ENCODE data around the gene ONECUT3. TPM values are rescaled to one million over a fixed set of nuclear protein-coding genes. Genes with fewer than 3 reads are reported as not detected.

Gene ONECUT3
- polyA plus RNA-seq, 1 donor (not counting 4 experiments of a cell fraction or from before 2014, with no cell fraction given), result 0.01 TPM

GRCh38 chr19:1717200-1717969 lies 35.9 kb upstream of the ONECUT3 start:
- H3K4me3 ChIP-seq (ENCODE audit: control insufficient read depth in 2 of 3, extremely low read depth in 1 of 3, insufficient read depth in 2 of 3, low read depth in 1 of 3, low read length in 3 of 3), result no peak overlapping the region
- H2AFZ ChIP-seq (ENCODE audit: control insufficient read depth, low read length), result no peak overlapping the region
- DNase-seq (ENCODE audit: low read depth, low spot score) (no peak), FAIRE-seq (no peak)
- H4K20me1 ChIP-seq (ENCODE audit: control insufficient read depth, extremely low read depth, insufficient read depth, low read length), result no peaks in the 10 kb centered on the region
- H3K36me3 ChIP-seq (ENCODE audit: control insufficient read depth in 2 of 2, extremely low read depth in 1 of 2, insufficient read depth in 2 of 2, low read length in 2 of 2), result no peaks in the 10 kb centered on the region
- dilution Hi-C loops (cut with MboI; ENCODE audit: extremely low pct_ligation_motif_present, low sequenced_read_pairs), result no loop called here
- no peak overlapping the region for H3K4me2 ChIP-seq (ENCODE audit: control insufficient read depth, extremely low read depth, insufficient read depth, low read depth, low read length)
- peaks cover 30% of the 10 kb centered on the region for H3K27me3 ChIP-seq (ENCODE audit: control insufficient read depth, extremely low read depth, insufficient read depth, low read length)
- TF ChIP-seq, protein P1, sequence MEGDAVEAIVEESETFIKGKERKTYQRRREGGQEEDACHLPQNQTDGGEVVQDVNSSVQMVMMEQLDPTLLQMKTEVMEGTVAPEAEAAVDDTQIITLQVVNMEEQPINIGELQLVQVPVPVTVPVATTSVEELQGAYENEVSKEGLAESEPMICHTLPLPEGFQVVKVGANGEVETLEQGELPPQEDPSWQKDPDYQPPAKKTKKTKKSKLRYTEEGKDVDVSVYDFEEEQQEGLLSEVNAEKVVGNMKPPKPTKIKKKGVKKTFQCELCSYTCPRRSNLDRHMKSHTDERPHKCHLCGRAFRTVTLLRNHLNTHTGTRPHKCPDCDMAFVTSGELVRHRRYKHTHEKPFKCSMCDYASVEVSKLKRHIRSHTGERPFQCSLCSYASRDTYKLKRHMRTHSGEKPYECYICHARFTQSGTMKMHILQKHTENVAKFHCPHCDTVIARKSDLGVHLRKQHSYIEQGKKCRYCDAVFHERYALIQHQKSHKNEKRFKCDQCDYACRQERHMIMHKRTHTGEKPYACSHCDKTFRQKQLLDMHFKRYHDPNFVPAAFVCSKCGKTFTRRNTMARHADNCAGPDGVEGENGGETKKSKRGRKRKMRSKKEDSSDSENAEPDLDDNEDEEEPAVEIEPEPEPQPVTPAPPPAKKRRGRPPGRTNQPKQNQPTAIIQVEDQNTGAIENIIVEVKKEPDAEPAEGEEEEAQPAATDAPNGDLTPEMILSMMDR (optimal IDR thresholded peaks at IDR 0.05 in 1 of 3, IDR thresholded peaks at IDR 0.05 in 1 of 3, conservative IDR thresholded peaks at IDR 0.05 in 1 of 3; ENCODE audit: extremely low read depth in 1 of 3, insufficient read depth in 2 of 3, low read length in 3 of 3), result no peak
- no peak for TF ChIP-seq EZH2 (IDR thresholded peaks at IDR 0.05; ENCODE audit: low read length)
- no peaks in the 10 kb centered on the region for H3K79me2 ChIP-seq (ENCODE audit: control insufficient read depth, insufficient read depth, low read length)
- H3K27ac ChIP-seq (ENCODE audit: control insufficient read depth, insufficient read depth, low read length), result no peak overlapping the region
- no peaks in the 10 kb centered on the region for H3K9me3 ChIP-seq (ENCODE audit: control insufficient read depth, low read depth, low read length)
- no peak overlapping the region for H3K9ac ChIP-seq (ENCODE audit: control insufficient read depth, extremely low read depth, insufficient read depth, low read length)
- H3K4me1 ChIP-seq (ENCODE audit: control insufficient read depth, extremely low read depth, insufficient read depth, low read length), result no peaks in the 10 kb centered on the region
- H3K9me1 ChIP-seq (ENCODE audit: control insufficient read depth, extremely low read depth, insufficient read depth, low read length), result no peaks in the 10 kb centered on the region

GRCh38 chr19:1717970-1718264 lies 35.4 kb upstream of the ONECUT3 start:
- Histone ChIP-seq H3K9me1 (ENCODE audit: control insufficient read depth, extremely low read depth, insufficient read depth, low read length) (no peaks in the 10 kb centered on the region), H3K79me2 (ENCODE audit: control insufficient read depth, insufficient read depth, low read length) (no peaks in the 10 kb centered on the region), H3K4me3 (ENCODE audit: control insufficient read depth in 2 of 3, extremely low read depth in 1 of 3, insufficient read depth in 2 of 3, low read depth in 1 of 3, low read length in 3 of 3) (no peak overlapping the region), H3K4me2 (ENCODE audit: control insufficient read depth, extremely low read depth, insufficient read depth, low read depth, low read length) (no peak overlapping the region), H3K36me3 (ENCODE audit: control insufficient read depth in 2 of 2, extremely low read depth in 1 of 2, insufficient read depth in 2 of 2, low read length in 2 of 2) (no peaks in the 10 kb centered on the region), H3K9me3 (ENCODE audit: control insufficient read depth, low read depth, low read length) (no peaks in the 10 kb centered on the region), H4K20me1 (ENCODE audit: control insufficient read depth, extremely low read depth, insufficient read depth, low read length) (no peaks in the 10 kb centered on the region), H3K9ac (ENCODE audit: control insufficient read depth, extremely low read depth, insufficient read depth, low read length) (no peak overlapping the region), H3K4me1 (ENCODE audit: control insufficient read depth, extremely low read depth, insufficient read depth, low read length) (no peaks in the 10 kb centered on the region), H3K27ac (ENCODE audit: control insufficient read depth, insufficient read depth, low read length) (no peak overlapping the region), H3K27me3 (ENCODE audit: control insufficient read depth, extremely low read depth, insufficient read depth, low read length) (peaks cover 30% of the 10 kb centered on the region), H2AFZ (ENCODE audit: control insufficient read depth, low read length) (no peak overlapping the region)
- TF ChIP-seq, protein P1 (optimal IDR thresholded peaks at IDR 0.05 in 1 of 3, IDR thresholded peaks at IDR 0.05 in 1 of 3, conservative IDR thresholded peaks at IDR 0.05 in 1 of 3; ENCODE audit: extremely low read depth in 1 of 3, insufficient read depth in 2 of 3, low read length in 3 of 3), result no peak
- TF ChIP-seq EZH2 (IDR thresholded peaks at IDR 0.05; ENCODE audit: low read length), result no peak
- dilution Hi-C loops (cut with MboI; ENCODE audit: extremely low pct_ligation_motif_present, low sequenced_read_pairs), result no loop called here
- DNase-seq (ENCODE audit: low read depth, low spot score) (no peak), FAIRE-seq (no peak)

Measured in keratinocyte (primary cell).